Stimulated activated naive CD8-positive, alpha-beta T cell treated with anti-CD3 and anti-CD28 coated beads, Interleukin-15, amount 100 ng/mL, for 72 hours (primary cell): ENCODE results near the gene PFDN1.
A peak's percentile ranks its signal among the peaks of the same experiment; 100 is the strongest.

Experiments
- ATAC-seq: fragments of 150-1000 bp; cut with Tn5 transposase; 2 replicates; pipeline ENCODE4 v1.10.0; 2021; ENCODE audit warnings: mild to moderate bottlenecking, moderate library complexity
- DNase-seq, 2 donors: peaks; one replicate each; pipeline ENCODE4 v3.0.0; 2021 to 2022
- H3K27ac Mint-ChIP-seq, 2 donors: one replicate each; pipeline ENCODE4 v1.8.0; 2022; ENCODE audit warnings: mild to moderate bottlenecking in 2 of 2, mixed read lengths in 2 of 2, moderate library complexity in 2 of 2
- H3K27me3 Mint-ChIP-seq: one replicate; pipeline ENCODE4 v1.8.0; 2022; ENCODE audit warnings: mixed read lengths
- H3K4me1 Mint-ChIP-seq: one replicate; pipeline ENCODE4 v1.8.0; 2022; ENCODE audit warnings: mild to moderate bottlenecking, mixed read lengths
- H3K4me3 Mint-ChIP-seq, 2 donors: one replicate each; pipeline ENCODE4 v1.8.0; 2022; ENCODE audit warnings: mild to moderate bottlenecking in 2 of 2, mixed read lengths in 2 of 2, moderate library complexity in 1 of 2
- H3K9me3 Mint-ChIP-seq, 2 donors: one replicate each; pipeline ENCODE4 v1.8.0; 2022; ENCODE audit warnings: mixed read lengths in 2 of 2

The PFDN1 gene

GRCh38 chr5:140228364-140228837 is 74.5 kb downstream of the PFDN1 start:
- no peaks in the 10 kb centered on the region for H3K9me3 Mint-ChIP-seq
- DNase-seq, result no peak
- H3K4me1 Mint-ChIP-seq, result no peaks in the 10 kb centered on the region
- no peaks in the 10 kb centered on the region for H3K27me3 Mint-ChIP-seq
- no peak for ATAC-seq
- H3K4me3 Mint-ChIP-seq, result no peak overlapping the region
- no peak overlapping the region for H3K27ac Mint-ChIP-seq

DNA sequence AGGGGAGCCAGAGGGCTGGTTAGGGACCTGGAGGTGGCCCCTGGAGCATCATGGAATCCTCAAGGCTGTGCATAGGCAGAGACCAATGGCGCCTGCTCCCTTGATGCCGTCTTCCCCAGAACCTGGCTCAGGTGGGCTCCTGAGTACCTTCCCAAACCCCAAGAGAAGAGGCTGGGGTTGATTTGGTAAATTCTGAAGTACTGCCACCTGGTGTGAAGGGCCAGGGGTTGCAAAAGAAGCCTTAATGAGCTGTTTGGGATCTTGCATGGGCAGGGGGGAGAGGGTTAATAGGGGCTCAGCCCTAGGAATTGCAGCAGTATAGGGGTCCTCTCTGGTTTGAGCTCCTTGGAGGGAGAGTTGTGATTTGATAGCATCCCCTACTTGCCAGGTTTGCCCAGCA is 75.9 kb downstream of the PFDN1 start:
- no peak for ATAC-seq
- Mint-ChIP-seq H3K27me3 (no peaks in the 10 kb centered on the region), H3K4me1 (peaks cover 11% of the 10 kb centered on the region), H3K9me3 (no peaks in the 10 kb centered on the region), H3K27ac (no peak overlapping the region), H3K4me3 (no peak overlapping the region)
- no peak for DNase-seq

DNA sequence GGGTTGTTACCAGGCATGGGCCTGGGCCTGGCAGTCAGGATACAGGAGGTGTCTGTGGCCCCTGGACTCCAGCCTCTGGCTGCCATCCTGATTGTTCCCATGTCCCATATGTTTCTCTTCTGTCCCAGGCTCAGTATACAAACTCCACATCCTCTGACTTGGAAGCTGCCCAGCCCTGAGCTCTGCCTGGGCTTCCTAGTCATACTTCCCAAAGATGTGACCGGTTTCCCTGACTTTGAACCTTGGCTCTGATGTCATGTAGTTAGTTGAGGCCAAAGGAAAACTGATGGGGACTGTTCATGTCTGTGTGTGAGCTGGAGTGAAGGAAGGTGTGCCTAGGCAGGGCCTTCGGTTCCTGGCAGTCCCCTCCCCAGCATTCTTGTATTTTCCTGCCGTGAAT is 77.5 kb downstream of the PFDN1 start:
- Mint-ChIP-seq H3K27me3 (no peaks in the 10 kb centered on the region), H3K4me1 (peaks cover 27% of the 10 kb centered on the region), H3K4me3 (no peak overlapping the region), H3K27ac (peak overlapping the region in 1 of 2 donors; percentile 54), H3K9me3 (no peaks in the 10 kb centered on the region)
- DNase-seq (no peak), ATAC-seq (no peak)

GRCh38 chr5:140224658-140225057 is 78.2 kb downstream of the PFDN1 start:
- no peak for ATAC-seq

DNA sequence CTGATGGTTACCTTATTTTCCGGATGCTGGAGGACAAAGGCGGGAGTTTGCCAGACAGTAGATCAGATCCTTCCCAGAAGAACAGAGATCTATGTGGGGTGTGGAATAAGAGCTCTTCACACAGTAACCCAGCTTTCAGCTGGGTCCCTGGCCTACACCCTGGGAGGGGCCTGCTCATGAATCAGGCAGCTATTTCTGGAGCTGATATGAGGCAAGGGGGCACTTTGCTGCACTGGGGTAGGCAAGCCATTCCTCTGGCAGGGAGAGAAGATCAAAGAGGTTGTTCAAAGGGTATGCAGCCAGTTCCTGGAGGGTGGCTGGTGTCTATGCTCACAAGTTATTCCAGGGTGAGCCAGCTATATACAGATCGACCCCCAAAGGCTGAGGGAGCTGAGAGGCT is 79.3 kb downstream of the PFDN1 start:
- Mint-ChIP-seq H3K27me3 (no peaks in the 10 kb centered on the region), H3K27ac (no peak overlapping the region), H3K9me3 (no peaks in the 10 kb centered on the region), H3K4me3 (no peak overlapping the region), H3K4me1 (peaks cover 41% of the 10 kb centered on the region)
- ATAC-seq, result no peak
- DNase-seq, result no peak

More at GRCh38 chr5:140224658-140225057, 78.2 kb downstream of the PFDN1 start:
- H3K27ac Mint-ChIP-seq, result no peak overlapping the region
- no peak for DNase-seq
- no peak overlapping the region for H3K4me3 Mint-ChIP-seq
- H3K9me3 Mint-ChIP-seq, result no peaks in the 10 kb centered on the region
- H3K4me1 Mint-ChIP-seq, result peaks cover 34% of the 10 kb centered on the region
- H3K27me3 Mint-ChIP-seq, result no peaks in the 10 kb centered on the region

DNA sequence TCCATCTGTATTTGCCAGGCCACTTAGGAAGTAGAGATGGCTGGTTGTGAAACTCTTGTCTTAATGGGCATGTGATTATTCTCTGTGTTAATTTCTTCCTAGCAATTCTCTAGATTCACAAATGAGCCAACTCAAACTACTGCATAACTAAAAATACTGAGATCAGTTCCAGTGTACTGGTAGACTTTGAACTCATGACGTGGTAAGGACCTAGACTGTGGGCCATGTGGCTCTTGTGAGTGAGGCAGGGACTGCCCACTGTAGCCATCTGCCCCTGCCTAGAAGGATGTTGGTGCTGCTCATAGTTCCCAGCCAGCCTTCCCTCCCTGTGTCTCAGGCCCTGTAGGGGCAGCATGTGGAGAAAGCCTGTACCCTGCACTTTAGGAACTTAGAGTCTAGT is 80.5 kb downstream of the PFDN1 start:
- peaks cover 41% of the 10 kb centered on the region for H3K4me1 Mint-ChIP-seq
- H3K9me3 Mint-ChIP-seq, result no peaks in the 10 kb centered on the region

GRCh38 chr5:140221697-140222223 is 81.1 kb downstream of the PFDN1 start:
- no peaks in the 10 kb centered on the region for H3K27me3 Mint-ChIP-seq
- DNase-seq (no peak), ATAC-seq (peak; percentile 74)
- peak overlapping the region in 1 of 2 donors; percentile 10 for H3K27ac Mint-ChIP-seq
- H3K4me3 Mint-ChIP-seq, result peak overlapping the region; percentile 28 to 45
- no peaks in the 10 kb centered on the region for H3K9me3 Mint-ChIP-seq
- H3K4me1 Mint-ChIP-seq, result peaks cover 41% of the 10 kb centered on the region

More for the DNA sequence above, 80.5 kb downstream of the PFDN1 start:
- no peak for DNase-seq
- Mint-ChIP-seq H3K27me3 (no peaks in the 10 kb centered on the region), H3K4me3 (no peak overlapping the region), H3K27ac (no peak overlapping the region)
- no peak for ATAC-seq

DNA sequence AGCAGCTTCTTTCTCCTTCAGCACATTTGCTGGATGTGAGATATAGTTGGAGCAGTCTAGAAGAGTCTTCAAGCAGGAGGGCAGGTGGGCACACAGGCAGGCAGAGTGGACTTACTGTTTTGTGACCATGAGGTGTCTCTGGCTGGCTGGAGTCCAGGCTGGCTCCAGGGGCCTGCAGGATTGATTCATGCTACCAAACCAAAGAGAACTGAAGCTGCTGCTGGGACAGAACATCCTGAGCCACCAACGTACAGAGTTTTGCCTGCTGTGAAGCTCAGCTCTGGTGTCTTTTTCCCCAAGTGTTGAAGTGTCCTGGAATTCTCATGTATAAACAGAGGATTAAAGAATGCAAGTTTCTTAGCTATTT is 82.2 kb downstream of the PFDN1 start:
- no peak for DNase-seq
- Mint-ChIP-seq H3K4me3 (no peak overlapping the region), H3K27ac (peak overlapping the region; percentile 7 to 21), H3K9me3 (no peaks in the 10 kb centered on the region), H3K4me1 (peaks cover 41% of the 10 kb centered on the region), H3K27me3 (no peaks in the 10 kb centered on the region)
- ATAC-seq, result no peak

DNA sequence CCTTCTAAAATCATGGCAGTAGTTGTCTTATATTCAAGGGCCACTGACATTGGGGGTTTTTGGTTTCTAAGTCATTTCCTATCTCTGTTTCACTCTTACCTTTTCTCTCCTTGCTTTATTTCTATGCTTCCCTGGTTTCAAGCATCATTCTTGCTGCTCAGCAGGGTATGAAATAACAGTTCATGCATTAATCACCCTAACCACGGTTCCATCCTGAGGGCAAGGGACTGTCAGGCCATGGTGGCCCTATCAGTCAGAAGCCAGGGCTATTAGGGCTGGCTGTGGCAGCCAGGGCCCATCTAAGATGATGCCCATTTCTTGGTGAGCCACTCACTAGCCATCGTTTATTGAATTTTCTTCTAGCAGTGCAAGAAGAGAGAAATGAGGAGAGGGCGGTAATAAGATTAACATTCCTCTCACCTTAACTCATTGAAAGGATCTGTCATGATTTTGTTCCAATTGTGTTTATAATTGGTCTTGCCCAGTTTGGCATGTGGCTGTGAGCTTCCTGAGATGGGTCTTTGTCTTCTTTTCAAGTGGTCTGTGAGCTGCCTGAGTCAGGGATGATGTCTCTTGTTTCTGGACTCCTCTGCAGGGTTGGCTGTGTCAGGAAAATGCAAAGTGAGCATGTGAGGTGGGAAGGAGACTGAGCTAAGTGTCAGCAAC is 82.7 kb downstream of the PFDN1 start:
- peak in 1 of 2 donors; percentile 33 for DNase-seq
- peaks cover 41% of the 10 kb centered on the region for H3K4me1 Mint-ChIP-seq
- H3K4me3 Mint-ChIP-seq, result peak overlapping the region in 1 of 2 donors; percentile 19
- ATAC-seq, result peak; percentile 79
- H3K9me3 Mint-ChIP-seq, result no peaks in the 10 kb centered on the region
- H3K27me3 Mint-ChIP-seq, result no peaks in the 10 kb centered on the region
- peak overlapping the region; percentile 7 to 21 for H3K27ac Mint-ChIP-seq

GRCh38 chr5:140219068-140219991 is 83.6 kb downstream of the PFDN1 start:
- Mint-ChIP-seq H3K9me3 (no peaks in the 10 kb centered on the region), H3K27me3 (no peaks in the 10 kb centered on the region), H3K4me1 (peaks cover 41% of the 10 kb centered on the region), H3K27ac (no peak overlapping the region), H3K4me3 (no peak overlapping the region)
- DNase-seq (no peak), ATAC-seq (no peak)

GRCh38 chr5:140217299-140218026 is 85.4 kb downstream of the PFDN1 start:
- Mint-ChIP-seq H3K27ac (no peak overlapping the region), H3K9me3 (no peaks in the 10 kb centered on the region), H3K4me1 (peaks cover 35% of the 10 kb centered on the region), H3K27me3 (no peaks in the 10 kb centered on the region), H3K4me3 (no peak overlapping the region)
- no peak for DNase-seq
- no peak for ATAC-seq

- Mint-ChIP-seq H3K4me3 (no peak overlapping the region), H3K9me3 (no peaks in the 10 kb centered on the region), H3K27me3 (no peaks in the 10 kb centered on the region), H3K27ac (peak overlapping the region in 1 of 2 donors; percentile 12), H3K4me1 (peaks cover 26% of the 10 kb centered on the region)
- DNase-seq (no peak), ATAC-seq (no peak)
These were observed 86.3 kb downstream of the PFDN1 start for GRCh38 chr5:140216478-140217074.

DNA sequence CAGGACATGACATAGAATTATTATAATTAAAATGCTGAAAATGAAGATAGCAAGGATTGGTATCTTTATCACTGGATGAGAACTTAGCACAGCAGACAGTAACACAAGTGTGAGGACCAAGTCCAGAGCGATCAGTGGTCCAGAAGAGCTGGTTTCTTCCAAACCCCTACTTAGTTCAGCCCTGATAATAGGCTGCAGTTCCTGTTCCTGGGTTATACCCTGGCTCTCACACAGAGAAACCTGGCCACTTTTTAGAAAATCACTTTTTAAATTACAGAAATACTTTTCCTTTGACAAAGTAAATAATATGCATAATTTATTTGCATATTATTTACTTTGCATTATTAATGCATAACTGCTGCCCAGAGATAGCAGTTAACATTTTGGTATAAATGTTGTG is 87.6 kb downstream of the PFDN1 start:
- Mint-ChIP-seq H3K27me3 (no peaks in the 10 kb centered on the region), H3K4me3 (no peak overlapping the region), H3K9me3 (no peaks in the 10 kb centered on the region), H3K4me1 (peaks cover 13% of the 10 kb centered on the region), H3K27ac (no peak overlapping the region)
- ATAC-seq (no peak), DNase-seq (no peak)

DNA sequence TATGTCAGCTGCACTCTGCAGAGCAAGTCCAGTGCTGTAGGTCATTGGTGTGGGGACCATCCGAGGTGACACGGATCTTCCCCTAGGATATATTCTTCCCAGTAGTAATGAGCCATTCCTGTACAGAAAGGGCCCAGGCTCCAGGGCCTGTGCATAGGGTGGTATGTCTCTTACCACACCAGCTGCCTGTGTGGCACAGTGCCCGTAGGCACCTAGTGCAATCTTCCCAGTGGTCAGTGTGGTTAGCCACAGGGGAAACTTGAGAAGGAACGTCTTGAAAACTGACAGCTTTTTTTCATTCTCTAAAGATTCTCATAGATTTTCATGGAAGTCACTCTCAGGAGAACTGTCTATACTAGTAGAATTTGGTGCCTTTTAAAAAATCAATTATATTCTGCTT is 88.1 kb downstream of the PFDN1 start:
- H3K4me1 Mint-ChIP-seq, result peaks cover 9% of the 10 kb centered on the region
- H3K27me3 Mint-ChIP-seq, result no peaks in the 10 kb centered on the region
- H3K27ac Mint-ChIP-seq, result no peak overlapping the region
- ATAC-seq, result no peak
- H3K9me3 Mint-ChIP-seq, result no peaks in the 10 kb centered on the region
- no peak for DNase-seq
- H3K4me3 Mint-ChIP-seq, result no peak overlapping the region

- ATAC-seq, result peak; percentile 86
- no peak for DNase-seq
- no peak overlapping the region for H3K27ac Mint-ChIP-seq
- no peak overlapping the region for H3K4me3 Mint-ChIP-seq
- no peaks in the 10 kb centered on the region for H3K4me1 Mint-ChIP-seq
- H3K27me3 Mint-ChIP-seq, result no peaks in the 10 kb centered on the region
- no peaks in the 10 kb centered on the region for H3K9me3 Mint-ChIP-seq
These were observed 89.4 kb downstream of the PFDN1 start for GRCh38 chr5:140213370-140213983.
